NB4 (cell line): ENCODE data around the gene GNPTAB.

Experiments used
- CTCF ChIP-seq: IDR thresholded peaks from one replicate; pipeline ENCODE4 v1.5.1; 2012; ENCODE audit warnings: low read depth, low read length
- POLR2A ChIP-seq: IDR thresholded peaks from 2 replicates; pipeline ENCODE4 v1.6.1; 2011; ENCODE audit warnings: mild to moderate bottlenecking; ENCODE audit not compliant: insufficient read length; ENCODE audit errors: extremely low read depth

DNA sequence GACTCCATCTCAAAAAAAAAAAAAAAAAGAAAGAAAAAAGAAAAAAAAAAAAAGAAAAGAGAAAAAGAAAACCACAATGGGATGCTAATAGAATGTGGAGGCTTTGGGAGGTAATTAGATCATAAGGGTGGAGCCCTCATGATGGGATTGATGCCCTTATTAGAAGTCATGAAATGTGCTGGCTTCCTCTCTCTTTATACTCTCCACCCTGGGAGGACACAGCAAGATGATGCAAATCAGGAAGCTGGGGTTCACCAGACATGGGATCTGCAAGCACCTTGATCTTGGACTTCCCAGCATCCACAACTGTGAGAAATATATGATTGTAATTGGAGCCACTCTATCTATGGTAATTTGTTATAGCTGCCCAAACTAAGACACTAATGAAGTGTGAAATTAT, 33.2 kb upstream of the GNPTAB start:
- no peak for TF ChIP-seq CTCF
- no peak for TF ChIP-seq POLR2A
